ENCODE data around the gene CELF6. TPM values are rescaled to one million over a fixed set of nuclear protein-coding genes. Genes with fewer than 3 reads are reported as not detected.
A peak's percentile ranks its signal among the peaks of the same experiment; 100 is the strongest.

Gene CELF6
- polyA plus RNA-seq (2011; rRNA removed), result 0.07 and 0.10 TPM in 2 replicates
- not detected in 2 replicates for polyA minus RNA-seq (2011; rRNA and poly(A)+ RNA removed)

DNA sequence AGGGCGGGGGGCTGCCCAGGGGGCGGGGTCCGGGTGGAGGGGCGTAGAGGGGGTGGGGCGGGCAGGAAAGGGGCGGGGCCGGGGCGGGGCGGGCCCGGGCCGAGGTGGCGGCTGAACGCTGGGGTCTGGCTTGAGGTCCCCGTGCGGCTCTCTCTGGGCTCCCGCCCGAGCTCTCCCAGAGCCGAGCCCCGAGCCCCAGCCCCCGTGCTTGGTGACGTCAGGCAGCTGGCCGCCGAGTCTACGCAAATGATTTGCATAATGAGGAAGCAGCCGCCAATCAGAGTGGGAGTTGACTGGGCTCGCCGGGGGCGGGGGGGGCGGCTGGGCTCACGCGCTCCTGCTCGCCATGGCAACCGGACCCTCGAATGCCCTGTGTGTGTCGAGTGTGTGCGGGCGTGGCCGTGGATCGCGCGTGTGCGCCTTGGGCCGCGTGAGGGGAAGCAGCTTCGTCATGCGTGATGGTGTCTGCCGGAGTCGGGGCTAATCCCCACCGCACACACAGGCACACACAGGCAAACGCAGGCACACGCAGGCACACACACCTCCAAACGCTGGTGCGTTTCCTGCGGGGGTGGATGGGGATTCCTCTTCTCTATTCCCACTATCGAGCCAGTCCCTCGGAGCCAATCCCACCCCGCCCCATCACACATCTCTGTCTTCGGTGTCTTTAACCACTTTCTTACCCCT lies at the start of gene CELF6:
Gene CELF6 (minus strand): TSS at position 173 of the 687 bp plus-strand sequence. CDS start 283 bp downstream, outside the sequence.
- H3K27me3 ChIP-seq (ENCODE audit: control insufficient read depth, insufficient read depth, low read length), result peaks cover 17% of the 10 kb centered on the region
- H3K9me3 ChIP-seq (ENCODE audit: control insufficient read depth, insufficient read depth, low read length), result no peaks in the 10 kb centered on the region
- CTCF ChIA-PET, result interaction anchor here (1.9 kb wide), 1 partner anchor 7 kb away, joined by 4 read pairs; no protein-coding TSS in a partner anchor
- peak within 1 kb of the TSS; percentile 47 for H3K27ac ChIP-seq (ENCODE audit: low read depth, low read length)
- POLR2A ChIA-PET, result interaction anchor here (0.8 kb wide), 1 partner anchor 19 kb away, joined by 3 read pairs; no protein-coding TSS in a partner anchor
- TF ChIP-seq, protein P1, sequence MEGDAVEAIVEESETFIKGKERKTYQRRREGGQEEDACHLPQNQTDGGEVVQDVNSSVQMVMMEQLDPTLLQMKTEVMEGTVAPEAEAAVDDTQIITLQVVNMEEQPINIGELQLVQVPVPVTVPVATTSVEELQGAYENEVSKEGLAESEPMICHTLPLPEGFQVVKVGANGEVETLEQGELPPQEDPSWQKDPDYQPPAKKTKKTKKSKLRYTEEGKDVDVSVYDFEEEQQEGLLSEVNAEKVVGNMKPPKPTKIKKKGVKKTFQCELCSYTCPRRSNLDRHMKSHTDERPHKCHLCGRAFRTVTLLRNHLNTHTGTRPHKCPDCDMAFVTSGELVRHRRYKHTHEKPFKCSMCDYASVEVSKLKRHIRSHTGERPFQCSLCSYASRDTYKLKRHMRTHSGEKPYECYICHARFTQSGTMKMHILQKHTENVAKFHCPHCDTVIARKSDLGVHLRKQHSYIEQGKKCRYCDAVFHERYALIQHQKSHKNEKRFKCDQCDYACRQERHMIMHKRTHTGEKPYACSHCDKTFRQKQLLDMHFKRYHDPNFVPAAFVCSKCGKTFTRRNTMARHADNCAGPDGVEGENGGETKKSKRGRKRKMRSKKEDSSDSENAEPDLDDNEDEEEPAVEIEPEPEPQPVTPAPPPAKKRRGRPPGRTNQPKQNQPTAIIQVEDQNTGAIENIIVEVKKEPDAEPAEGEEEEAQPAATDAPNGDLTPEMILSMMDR (IDR thresholded peaks at IDR 0.05; ENCODE audit: low read depth, low read length), result no peak
- H3K4me3 ChIP-seq (ENCODE audit: low read depth, low read length), result peak within 1 kb of the TSS; percentile 70
- DNase-seq (ENCODE audit: low read depth, low spot score), result no peak

DNA sequence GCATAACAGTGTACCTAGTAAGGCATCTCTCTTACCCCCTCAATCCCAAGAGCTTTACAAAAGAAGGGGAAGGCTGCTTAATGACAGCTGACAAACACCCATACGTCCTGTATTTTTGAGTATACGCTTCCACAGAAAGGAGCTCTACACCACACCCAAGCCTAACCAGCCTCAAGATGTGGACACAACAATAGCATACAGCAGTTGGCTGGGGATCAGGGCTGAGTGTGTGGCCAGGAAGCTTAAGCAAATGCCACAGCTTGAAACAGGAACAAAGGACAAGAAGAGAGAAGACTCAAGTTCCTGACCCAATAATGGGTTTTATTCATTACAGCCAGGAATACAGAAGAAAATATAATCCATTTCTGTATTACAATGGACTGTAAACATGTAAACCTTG lies 48.9 kb upstream of the CELF6 start:
- ChIA-PET POLR2A (no interaction called here), CTCF (no interaction called here)
- TF ChIP-seq, protein P1 (IDR thresholded peaks at IDR 0.05; ENCODE audit: low read depth, low read length), result no peak
- Histone ChIP-seq H3K4me3 (ENCODE audit: low read depth, low read length) (no peak overlapping the region), H3K9me3 (ENCODE audit: control insufficient read depth, insufficient read depth, low read length) (no peaks in the 10 kb centered on the region), H3K27me3 (ENCODE audit: control insufficient read depth, insufficient read depth, low read length) (no peaks in the 10 kb centered on the region), H3K27ac (ENCODE audit: low read depth, low read length) (no peak overlapping the region)
- DNase-seq (ENCODE audit: low read depth, low spot score), result no peak

DNA sequence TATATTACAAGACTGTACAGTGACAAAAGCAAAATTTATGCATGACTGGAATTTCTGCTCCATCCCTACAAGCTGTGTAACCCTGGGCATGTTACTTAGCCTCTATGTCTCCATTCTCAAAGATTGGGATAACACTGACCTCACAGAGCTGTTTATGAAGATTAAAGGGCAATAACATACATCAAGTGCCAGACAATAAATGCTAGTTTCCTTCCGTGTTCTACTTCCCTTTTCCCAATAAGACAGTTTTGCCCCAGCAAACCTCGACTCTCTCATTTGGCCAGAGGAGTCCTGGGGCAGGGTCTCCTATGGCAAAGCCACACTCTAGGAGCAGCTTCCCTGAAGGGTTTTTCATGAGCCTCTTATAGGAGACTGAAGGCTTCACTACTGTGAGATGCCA lies 48.4 kb upstream of the CELF6 start:
- Histone ChIP-seq H3K27me3 (ENCODE audit: control insufficient read depth, insufficient read depth, low read length) (no peaks in the 10 kb centered on the region), H3K27ac (ENCODE audit: low read depth, low read length) (no peak overlapping the region), H3K9me3 (ENCODE audit: control insufficient read depth, insufficient read depth, low read length) (no peaks in the 10 kb centered on the region), H3K4me3 (ENCODE audit: low read depth, low read length) (no peak overlapping the region)
- ChIA-PET POLR2A (no interaction called here), CTCF (interaction anchor here (1.0 kb wide), 1 partner anchor 304 kb away, joined by 3 read pairs; no protein-coding TSS in a partner anchor)
- TF ChIP-seq, protein P1 (IDR thresholded peaks at IDR 0.05; ENCODE audit: low read depth, low read length), result no peak
- no peak for DNase-seq (ENCODE audit: low read depth, low spot score)

DNA sequence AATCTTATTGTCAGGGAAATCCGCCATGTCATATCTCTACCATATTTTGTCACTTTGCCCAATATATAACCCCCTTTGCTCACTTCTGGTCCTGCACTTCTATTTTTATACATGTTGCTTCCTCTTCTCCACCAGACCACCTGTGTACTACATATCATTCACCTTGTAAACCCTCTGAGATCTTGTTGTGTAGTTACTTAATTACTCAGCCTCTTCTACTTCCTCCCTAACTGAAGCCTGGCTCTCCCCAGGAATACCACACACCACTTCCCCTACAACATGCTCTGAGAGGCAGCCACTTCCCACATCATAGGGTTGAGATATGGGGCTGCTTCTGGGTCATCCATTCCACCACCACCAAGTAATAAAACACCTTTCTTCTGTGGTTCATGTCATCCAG lies 45.9 kb upstream of the CELF6 start:
- no peaks in the 10 kb centered on the region for H3K9me3 ChIP-seq (ENCODE audit: control insufficient read depth, insufficient read depth, low read length)
- POLR2A ChIA-PET, result interaction anchor here (1.1 kb wide), 1 partner anchor 10 kb away, joined by 3 read pairs; the partner anchor contains the start of gene HEXA
- DNase-seq (ENCODE audit: low read depth, low spot score), result no peak
- H3K27ac ChIP-seq (ENCODE audit: low read depth, low read length), result no peak overlapping the region
- H3K4me3 ChIP-seq (ENCODE audit: low read depth, low read length), result no peak overlapping the region
- CTCF ChIA-PET, result no interaction called here
- TF ChIP-seq, protein P1 (IDR thresholded peaks at IDR 0.05; ENCODE audit: low read depth, low read length), result no peak
- H3K27me3 ChIP-seq (ENCODE audit: control insufficient read depth, insufficient read depth, low read length), result no peaks in the 10 kb centered on the region

DNA sequence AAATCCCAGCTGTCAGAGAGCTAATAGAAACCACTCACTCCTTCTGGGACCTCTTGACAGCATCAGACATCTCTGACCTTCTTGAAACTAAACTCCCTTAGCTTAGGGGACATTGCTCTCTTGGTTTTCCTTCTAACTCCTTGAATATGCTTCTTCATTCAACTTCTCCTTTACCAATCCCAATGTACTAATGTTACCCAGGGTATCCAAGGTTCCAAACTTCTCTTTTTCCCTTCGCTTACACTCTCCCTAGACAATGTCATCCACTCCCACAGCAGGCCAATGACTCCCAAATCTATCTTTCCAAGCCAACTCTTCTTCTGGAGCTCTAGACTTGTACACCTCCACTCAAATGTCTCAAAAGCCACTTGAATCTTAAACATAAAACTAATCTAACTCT lies 41.2 kb upstream of the CELF6 start:
- POLR2A ChIA-PET, result interaction anchor here (1.3 kb wide), 1 partner anchor 15 kb away, joined by 4 read pairs; the partner anchor contains the start of gene HEXA
- H3K9me3 ChIP-seq (ENCODE audit: control insufficient read depth, insufficient read depth, low read length), result no peaks in the 10 kb centered on the region
- TF ChIP-seq, protein P1 (IDR thresholded peaks at IDR 0.05; ENCODE audit: low read depth, low read length), result no peak
- H3K27ac ChIP-seq (ENCODE audit: low read depth, low read length), result no peak overlapping the region
- no peaks in the 10 kb centered on the region for H3K27me3 ChIP-seq (ENCODE audit: control insufficient read depth, insufficient read depth, low read length)
- DNase-seq (ENCODE audit: low read depth, low spot score), result no peak
- CTCF ChIA-PET, result no interaction called here
- H3K4me3 ChIP-seq (ENCODE audit: low read depth, low read length), result no peak overlapping the region
